ENCODE results near the gene DDIT4. TPM values are rescaled to one million over a fixed set of nuclear protein-coding genes. Genes with fewer than 3 reads are reported as not detected.

The DDIT4 gene
- total and polyA plus RNA-seq, 2 of the 8 experiments (the other 6 are each of a cell fraction or from before 2014, with no cell fraction given): 47.4 to 108 TPM

GRCh38 chr10:72259491-72260238 is 14.1 kb upstream of the DDIT4 start (continued):
- TF ChIP-seq SIN3A (conservative IDR thresholded peaks at IDR 0.05 in 1 of 2, IDR thresholded peaks at IDR 0.05 in 1 of 2; ENCODE audit: low read depth in 1 of 2, low read length in 2 of 2) (no peak), ASH2L (IDR thresholded peaks at IDR 0.05; ENCODE audit: low read length) (no peak), CEBPB (IDR thresholded peaks at IDR 0.05; ENCODE audit: low read depth, low read length) (no peak), PHF8 (conservative IDR thresholded peaks at IDR 0.05; ENCODE audit: low read depth, low read length) (no peak), NANOG (IDR thresholded peaks at IDR 0.05; ENCODE audit: insufficient read depth, low read depth, low read length, poor library complexity, severe bottlenecking) (no peak), SRF (IDR thresholded peaks at IDR 0.05; ENCODE audit: low read depth, low read length) (no peak)

Data from H1 (cell line).